ENCODE results near the gene MPHOSPH10. TPM values are rescaled to one million over a fixed set of nuclear protein-coding genes. Genes with fewer than 3 reads are reported as not detected.

Gene MPHOSPH10
- total and polyA plus RNA-seq, 2 donors from 2014 or later: 14.6 to 32.3 TPM

DNA sequence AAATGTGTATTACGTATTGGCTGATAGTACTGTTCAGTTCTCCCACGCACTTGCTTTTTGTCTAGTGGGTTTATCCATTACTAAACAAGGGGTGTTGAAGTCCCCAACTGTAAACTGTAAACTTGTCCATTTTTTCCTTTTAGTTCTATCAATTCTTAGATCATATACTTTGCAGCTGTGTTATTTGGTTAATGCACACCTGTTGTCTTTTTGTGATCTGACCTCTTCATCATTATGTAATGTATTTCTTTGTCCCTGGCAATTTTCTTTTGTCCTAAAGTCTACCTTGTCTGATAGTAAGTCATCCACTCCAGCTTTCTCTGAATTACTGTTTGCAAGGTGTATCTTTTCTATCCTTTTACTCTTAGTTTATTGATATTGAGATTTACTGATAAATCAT, 22.3 kb upstream of the MPHOSPH10 start:
- TF ChIP-seq, protein P1, sequence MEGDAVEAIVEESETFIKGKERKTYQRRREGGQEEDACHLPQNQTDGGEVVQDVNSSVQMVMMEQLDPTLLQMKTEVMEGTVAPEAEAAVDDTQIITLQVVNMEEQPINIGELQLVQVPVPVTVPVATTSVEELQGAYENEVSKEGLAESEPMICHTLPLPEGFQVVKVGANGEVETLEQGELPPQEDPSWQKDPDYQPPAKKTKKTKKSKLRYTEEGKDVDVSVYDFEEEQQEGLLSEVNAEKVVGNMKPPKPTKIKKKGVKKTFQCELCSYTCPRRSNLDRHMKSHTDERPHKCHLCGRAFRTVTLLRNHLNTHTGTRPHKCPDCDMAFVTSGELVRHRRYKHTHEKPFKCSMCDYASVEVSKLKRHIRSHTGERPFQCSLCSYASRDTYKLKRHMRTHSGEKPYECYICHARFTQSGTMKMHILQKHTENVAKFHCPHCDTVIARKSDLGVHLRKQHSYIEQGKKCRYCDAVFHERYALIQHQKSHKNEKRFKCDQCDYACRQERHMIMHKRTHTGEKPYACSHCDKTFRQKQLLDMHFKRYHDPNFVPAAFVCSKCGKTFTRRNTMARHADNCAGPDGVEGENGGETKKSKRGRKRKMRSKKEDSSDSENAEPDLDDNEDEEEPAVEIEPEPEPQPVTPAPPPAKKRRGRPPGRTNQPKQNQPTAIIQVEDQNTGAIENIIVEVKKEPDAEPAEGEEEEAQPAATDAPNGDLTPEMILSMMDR (IDR thresholded peaks at IDR 0.05; ENCODE audit: borderline replicate concordance, extremely low read depth, insufficient read depth): no peak
- H3K9ac ChIP-seq (ENCODE audit: low read length in 3 of 3): no peak overlapping the region
- H3K27ac ChIP-seq (ENCODE audit: low read depth in 2 of 2, low read length in 2 of 2): no peak overlapping the region
- no peaks in the 10 kb centered on the region for H3K27me3 ChIP-seq (ENCODE audit: control insufficient read depth, insufficient read depth, low read length)
- FAIRE-seq (no peak), DNase-seq (no peak)
- intact Hi-C loops (cut with DNase I): no loop called here
- no peak overlapping the region for H3K4me3 ChIP-seq (ENCODE audit: low read length in 3 of 3)
- no peaks in the 10 kb centered on the region for H3K9me3 ChIP-seq (ENCODE audit: control insufficient read depth in 2 of 3, insufficient read depth in 1 of 3, low read length in 3 of 3)
- H3K4me1 ChIP-seq (ENCODE audit: control insufficient read depth in 2 of 3, insufficient read depth in 2 of 3, low read depth in 1 of 3, low read length in 3 of 3): no peaks in the 10 kb centered on the region
- peaks cover 0 to 9% (median 0%) of the 10 kb centered on the region in 3 donors for H3K36me3 ChIP-seq (ENCODE audit: control insufficient read depth in 2 of 3, insufficient read depth in 3 of 3, low read length in 3 of 3)

DNA sequence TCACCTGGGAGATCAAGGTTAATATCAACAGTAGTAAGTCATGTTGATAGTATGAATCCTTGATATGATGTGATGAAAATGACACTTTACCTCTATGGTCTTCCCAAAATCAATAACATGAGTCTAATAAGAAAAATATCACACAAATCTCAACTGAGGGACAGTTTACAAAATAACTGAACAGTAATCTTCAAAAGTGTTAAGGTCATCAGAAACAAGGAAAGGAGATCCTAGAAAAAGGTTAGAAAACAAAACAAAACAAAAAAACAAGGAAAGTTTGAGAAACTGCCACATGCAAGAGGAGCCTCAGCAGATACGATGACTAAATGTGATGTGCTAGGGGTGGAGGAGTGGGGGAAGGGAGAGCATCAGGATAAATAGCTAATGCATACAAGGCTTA, 16.6 kb upstream of the MPHOSPH10 start:
- Histone ChIP-seq H3K4me1 (ENCODE audit: control insufficient read depth in 2 of 3, insufficient read depth in 2 of 3, low read depth in 1 of 3, low read length in 3 of 3) (no peaks in the 10 kb centered on the region), H3K36me3 (ENCODE audit: control insufficient read depth in 2 of 3, insufficient read depth in 3 of 3, low read length in 3 of 3) (peaks cover 0 to 16% (median 2%) of the 10 kb centered on the region in 3 donors), H3K9ac (ENCODE audit: low read length in 3 of 3) (no peak overlapping the region), H3K4me3 (ENCODE audit: low read length in 3 of 3) (no peak overlapping the region), H3K27me3 (ENCODE audit: control insufficient read depth, insufficient read depth, low read length) (no peaks in the 10 kb centered on the region), H3K9me3 (ENCODE audit: control insufficient read depth in 2 of 3, insufficient read depth in 1 of 3, low read length in 3 of 3) (no peaks in the 10 kb centered on the region), H3K27ac (ENCODE audit: low read depth in 2 of 2, low read length in 2 of 2) (no peak overlapping the region)
- TF ChIP-seq, protein P1 (IDR thresholded peaks at IDR 0.05; ENCODE audit: borderline replicate concordance, extremely low read depth, insufficient read depth): no peak
- intact Hi-C loops (cut with DNase I): no loop called here
- DNase-seq (no peak), FAIRE-seq (no peak)

DNA sequence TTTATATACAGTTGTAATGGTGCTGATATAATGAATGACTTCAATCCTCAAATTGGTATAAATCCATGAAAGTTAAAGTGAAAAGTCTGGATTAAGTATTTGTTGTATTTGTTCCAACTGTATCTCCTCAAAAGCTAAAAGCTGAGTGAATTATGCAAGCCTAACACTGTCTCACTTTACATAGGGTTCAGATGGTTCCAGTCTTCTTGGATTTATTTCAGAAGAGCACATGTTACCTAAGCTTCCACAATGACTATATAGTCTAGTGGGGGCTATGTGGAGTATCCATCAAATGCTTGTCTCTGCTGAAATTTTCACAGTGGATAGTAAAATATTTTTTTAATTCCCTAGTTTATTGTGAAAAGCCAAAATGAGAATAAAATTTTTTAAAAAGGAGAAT, 13.4 kb upstream of the MPHOSPH10 start:
- Histone ChIP-seq H3K4me3 (ENCODE audit: low read length in 3 of 3) (no peak overlapping the region), H3K27me3 (ENCODE audit: control insufficient read depth, insufficient read depth, low read length) (no peaks in the 10 kb centered on the region), H3K27ac (ENCODE audit: low read depth in 2 of 2, low read length in 2 of 2) (no peak overlapping the region), H3K9me3 (ENCODE audit: control insufficient read depth in 2 of 3, insufficient read depth in 1 of 3, low read length in 3 of 3) (no peaks in the 10 kb centered on the region), H3K4me1 (ENCODE audit: control insufficient read depth in 2 of 3, insufficient read depth in 2 of 3, low read depth in 1 of 3, low read length in 3 of 3) (no peaks in the 10 kb centered on the region), H3K9ac (ENCODE audit: low read length in 3 of 3) (no peak overlapping the region), H3K36me3 (ENCODE audit: control insufficient read depth in 2 of 3, insufficient read depth in 3 of 3, low read length in 3 of 3) (peaks cover 5 to 17% (median 5%) of the 10 kb centered on the region in 3 donors)
- intact Hi-C loops (cut with DNase I): no loop called here
- no peak for DNase-seq
- no peak for FAIRE-seq
- TF ChIP-seq, protein P1 (IDR thresholded peaks at IDR 0.05; ENCODE audit: borderline replicate concordance, extremely low read depth, insufficient read depth): no peak

DNA sequence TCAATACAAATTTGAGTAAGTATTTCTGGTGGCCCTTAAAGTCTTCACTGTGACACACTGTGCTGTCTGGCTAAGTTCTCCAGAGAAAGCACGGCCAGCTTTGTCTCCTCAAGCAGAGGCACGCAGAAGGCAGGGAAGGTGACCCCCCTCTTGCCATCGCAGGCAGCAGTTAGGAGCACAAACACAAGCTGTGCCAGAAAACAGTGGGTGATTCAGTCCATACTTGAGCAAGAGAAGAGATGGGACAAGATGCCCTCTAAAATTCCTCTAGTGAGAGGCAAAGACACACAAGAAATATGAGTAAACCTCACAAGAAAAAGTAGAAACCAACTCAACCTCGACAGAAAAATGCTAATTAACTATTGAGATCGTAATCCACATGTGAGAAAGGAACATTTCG, 10.2 kb upstream of the MPHOSPH10 start:
- no peaks in the 10 kb centered on the region for H3K4me1 ChIP-seq (ENCODE audit: control insufficient read depth in 2 of 3, insufficient read depth in 2 of 3, low read depth in 1 of 3, low read length in 3 of 3)
- TF ChIP-seq, protein P1 (IDR thresholded peaks at IDR 0.05; ENCODE audit: borderline replicate concordance, extremely low read depth, insufficient read depth): no peak
- no peaks in the 10 kb centered on the region for H3K9me3 ChIP-seq (ENCODE audit: control insufficient read depth in 2 of 3, insufficient read depth in 1 of 3, low read length in 3 of 3)
- H3K4me3 ChIP-seq (ENCODE audit: low read length in 3 of 3): no peak overlapping the region
- no peak for DNase-seq
- H3K27ac ChIP-seq (ENCODE audit: low read depth in 2 of 2, low read length in 2 of 2): no peak overlapping the region
- FAIRE-seq: no peak
- H3K9ac ChIP-seq (ENCODE audit: low read length in 3 of 3): no peak overlapping the region
- intact Hi-C loops (cut with DNase I): no loop called here
- no peaks in the 10 kb centered on the region for H3K27me3 ChIP-seq (ENCODE audit: control insufficient read depth, insufficient read depth, low read length)
- peaks cover 3 to 17% (median 7%) of the 10 kb centered on the region in 3 donors for H3K36me3 ChIP-seq (ENCODE audit: control insufficient read depth in 2 of 3, insufficient read depth in 3 of 3, low read length in 3 of 3)
